GM12873 (cell line): ENCODE results near the gene SPZ1.

Experiments
- TF ChIP-seq, protein P1 (sequence below): IDR thresholded peaks from 2 replicates; pipeline ENCODE4 v1.5.1; 2012; ENCODE audit warnings: low read depth, mild to moderate bottlenecking, moderate library complexity, low read length, control low read depth; ENCODE audit not compliant: insufficient read depth; ENCODE audit errors: missing control alignments

The SPZ1 gene

GRCh38 chr5:80339116-80339515, 19.3 kb downstream of the SPZ1 start:
- TF ChIP-seq, protein P1, sequence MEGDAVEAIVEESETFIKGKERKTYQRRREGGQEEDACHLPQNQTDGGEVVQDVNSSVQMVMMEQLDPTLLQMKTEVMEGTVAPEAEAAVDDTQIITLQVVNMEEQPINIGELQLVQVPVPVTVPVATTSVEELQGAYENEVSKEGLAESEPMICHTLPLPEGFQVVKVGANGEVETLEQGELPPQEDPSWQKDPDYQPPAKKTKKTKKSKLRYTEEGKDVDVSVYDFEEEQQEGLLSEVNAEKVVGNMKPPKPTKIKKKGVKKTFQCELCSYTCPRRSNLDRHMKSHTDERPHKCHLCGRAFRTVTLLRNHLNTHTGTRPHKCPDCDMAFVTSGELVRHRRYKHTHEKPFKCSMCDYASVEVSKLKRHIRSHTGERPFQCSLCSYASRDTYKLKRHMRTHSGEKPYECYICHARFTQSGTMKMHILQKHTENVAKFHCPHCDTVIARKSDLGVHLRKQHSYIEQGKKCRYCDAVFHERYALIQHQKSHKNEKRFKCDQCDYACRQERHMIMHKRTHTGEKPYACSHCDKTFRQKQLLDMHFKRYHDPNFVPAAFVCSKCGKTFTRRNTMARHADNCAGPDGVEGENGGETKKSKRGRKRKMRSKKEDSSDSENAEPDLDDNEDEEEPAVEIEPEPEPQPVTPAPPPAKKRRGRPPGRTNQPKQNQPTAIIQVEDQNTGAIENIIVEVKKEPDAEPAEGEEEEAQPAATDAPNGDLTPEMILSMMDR = no peak

- TF ChIP-seq, protein P1 = no peak
Observed at GRCh38 chr5:80341016-80341775, 21.4 kb downstream of the SPZ1 start.

DNA sequence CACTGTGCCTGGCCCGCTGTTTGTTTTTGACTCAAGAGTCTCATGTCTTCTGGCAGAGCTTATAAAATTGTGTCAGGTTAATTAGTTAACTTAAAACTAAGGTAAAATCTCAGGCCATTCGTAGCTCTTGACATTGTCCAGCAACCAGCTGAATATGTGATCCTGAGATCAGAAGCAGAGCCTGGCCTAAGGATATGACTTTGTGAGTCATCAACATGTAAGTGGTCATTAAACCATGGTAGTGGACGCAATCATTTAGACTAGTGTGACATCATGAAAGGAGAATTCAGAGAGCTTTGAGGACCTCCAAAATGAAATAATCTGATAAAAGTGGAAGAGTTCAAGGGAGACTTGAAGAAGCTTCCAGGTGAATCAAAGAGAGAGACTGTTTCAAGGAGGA, 23.3 kb downstream of the SPZ1 start:
- TF ChIP-seq, protein P1 = no peak

DNA sequence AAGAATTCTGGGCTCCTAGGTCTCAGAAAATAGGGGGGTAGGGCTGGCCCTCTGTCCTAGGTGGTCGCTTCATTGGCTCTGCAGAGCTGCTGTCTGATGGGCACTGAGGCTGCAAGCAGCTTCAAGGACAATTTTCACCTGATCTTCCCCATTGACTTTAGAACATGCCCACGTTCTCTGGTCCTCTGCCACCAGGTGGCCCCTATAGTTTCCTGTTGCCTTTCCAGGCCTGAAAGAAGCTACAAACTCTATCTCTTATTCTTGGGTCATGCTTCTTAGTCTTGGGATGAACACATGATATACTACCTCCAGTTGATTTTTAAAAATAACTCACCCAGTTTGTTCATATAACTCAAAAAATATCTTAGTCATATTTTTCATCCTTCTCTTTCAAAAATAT, 26.3 kb downstream of the SPZ1 start:
- TF ChIP-seq, protein P1 = peak; percentile 64

DNA sequence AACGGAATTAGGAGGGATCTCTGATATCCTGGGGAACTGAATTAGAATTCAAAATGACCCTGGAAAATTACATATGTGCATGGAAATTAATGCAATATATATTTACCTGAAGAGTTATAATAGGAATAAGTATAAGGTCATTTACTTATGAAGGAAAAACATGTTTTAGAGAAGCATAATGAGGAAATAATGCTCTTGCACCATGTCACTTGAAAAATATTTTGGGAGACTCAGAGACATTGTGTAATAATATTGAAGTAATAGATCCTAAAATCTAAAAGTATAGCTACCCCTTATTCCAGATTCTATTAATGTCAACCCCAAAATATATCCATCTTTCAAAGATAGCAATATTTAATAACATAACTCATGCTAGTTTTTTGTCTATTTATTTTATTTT, 28.4 kb downstream of the SPZ1 start:
- TF ChIP-seq, protein P1 = no peak

DNA sequence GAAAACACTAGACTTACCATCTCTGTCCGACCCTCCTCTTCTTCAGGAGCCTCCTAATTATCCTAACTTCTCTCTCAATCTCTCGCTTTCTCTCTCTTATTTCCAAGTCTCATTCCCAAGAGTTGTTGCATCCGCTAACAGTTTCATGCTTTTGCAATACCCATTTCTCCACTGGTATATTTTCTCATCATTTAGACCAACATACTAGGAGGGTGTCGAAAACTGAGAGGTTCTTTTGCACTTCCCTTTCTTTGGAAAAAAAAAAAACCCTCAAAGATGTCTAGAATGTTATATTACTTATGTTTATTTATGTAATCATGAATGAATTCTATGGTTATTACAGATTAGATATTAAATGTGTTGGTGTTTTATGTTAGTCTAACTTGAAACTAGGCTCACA, 35.9 kb downstream of the SPZ1 start:
- TF ChIP-seq, protein P1 = no peak

DNA sequence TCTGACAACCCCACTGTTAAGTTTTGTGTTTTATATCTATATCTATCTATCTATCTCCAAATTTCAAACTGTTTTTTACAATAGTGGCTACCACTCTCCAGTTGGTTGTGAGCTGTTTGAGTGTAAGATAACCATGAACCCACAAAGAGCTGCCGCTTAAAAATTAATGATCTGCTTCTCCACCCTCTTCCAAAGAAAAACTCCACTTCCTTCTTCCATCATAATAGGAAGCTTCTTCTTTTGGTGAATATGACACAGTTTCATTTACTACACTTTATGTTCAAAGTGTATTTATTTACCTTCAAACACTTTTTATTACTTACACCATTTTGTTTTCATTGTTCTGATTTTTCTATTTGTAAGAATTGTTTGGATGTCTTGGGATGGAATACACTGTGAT, 37.9 kb downstream of the SPZ1 start:
- TF ChIP-seq, protein P1 = no peak
